Stimulated activated CD4-positive, alpha-beta T cell treated with anti-CD3 and anti-CD28 coated beads, Interleukin-1b, Interleukin-23, amount 100 ng/mL, for 24 hours (primary cell): Measurements from ENCODE around the gene CPZ.

ENCODE experiments used
- DNase-seq, 4 experiments: peaks; one replicate each; pipeline ENCODE4 v3.0.0-alpha.2; 2020; ENCODE audit warnings: low read depth in 4 of 4, low spot score in 1 of 4

CPZ gene

GRCh38 chr4:8592366-8593263 lies at the start of gene CPZ:
Gene CPZ, plus strand, starts transcription at chr4:8592765. Its CDS starts 69 bp downstream, at chr4:8592834.
- no peak for DNase-seq

- DNase-seq = no peak
Observed at GRCh38 chr4:8542776-8543525, 49.6 kb upstream of the CPZ start.

GRCh38 chr4:8543623-8544022 lies 48.9 kb upstream of the CPZ start:
- no peak for DNase-seq

GRCh38 chr4:8544282-8544681 lies 48.3 kb upstream of the CPZ start:
- no peak for DNase-seq

GRCh38 chr4:8544741-8545438 lies 47.7 kb upstream of the CPZ start:
- no peak for DNase-seq

GRCh38 chr4:8545439-8545765 lies 47.2 kb upstream of the CPZ start:
- no peak for DNase-seq

GRCh38 chr4:8546766-8547107 lies 45.8 kb upstream of the CPZ start:
- DNase-seq = no peak

- no peak for DNase-seq
Observed at GRCh38 chr4:8547108-8547911, 45.3 kb upstream of the CPZ start.

- DNase-seq = no peak
Observed at GRCh38 chr4:8547912-8548730, 44.4 kb upstream of the CPZ start.

- DNase-seq = no peak
Observed at GRCh38 chr4:8548731-8549351, 43.7 kb upstream of the CPZ start.

GRCh38 chr4:8549352-8549931 lies 43.1 kb upstream of the CPZ start:
- no peak for DNase-seq

- no peak for DNase-seq
Observed at GRCh38 chr4:8550691-8551090, 41.9 kb upstream of the CPZ start.

- DNase-seq = no peak
Observed at GRCh38 chr4:8552024-8552423, 40.5 kb upstream of the CPZ start.

- DNase-seq = no peak
Observed at GRCh38 chr4:8552581-8553205, 39.9 kb upstream of the CPZ start.

- no peak for DNase-seq
Observed at GRCh38 chr4:8553216-8553615, 39.3 kb upstream of the CPZ start.

- DNase-seq = no peak
Observed at GRCh38 chr4:8553991-8554405, 38.6 kb upstream of the CPZ start.

- DNase-seq = no peak
Observed at GRCh38 chr4:8554555-8555100, 37.9 kb upstream of the CPZ start.

- DNase-seq = no peak
Observed at GRCh38 chr4:8555716-8556115, 36.8 kb upstream of the CPZ start.
